Endothelial cell of umbilical vein (primary cell): ENCODE measurements around the gene PTPRF. TPM values are rescaled to one million over a fixed set of nuclear protein-coding genes. Genes with fewer than 3 reads are reported as not detected.

Experiments used
- BruUV-seq: library from RNA; stranded (reverse); fragments of 400-500 nt; replicated peaks from 2 replicates; lab custom pipeline; 2021; lab: Mats Ljungman, UMichigan
- CTCF ChIA-PET: fragments of 300-600, 350-600 bp; sonication (Branson Sonifier 250); formaldehyde crosslinking; loops from one replicate; lab custom pipeline; 2021; ENCODE audit warnings: antibody characterized with exemption, inconsistent platforms; lab: Charles Lee
- POLR2A ChIA-PET: fragments of 300-600, 350-600 bp; sonication (Branson Sonifier 250); formaldehyde crosslinking; loops from one replicate; lab custom pipeline; 2021; ENCODE audit warnings: antibody characterized with exemption, inconsistent platforms; lab: Charles Lee
- DNase-seq: peaks from one replicate; pipeline ENCODE4 v3.0.0-alpha.2; 2011; ENCODE audit warnings: low read depth, low spot score
- FAIRE-seq: peaks from 2 replicates; lab custom pipeline; 2011; peaks lifted over from hg19 to GRCh38; lab: Jason Lieb, UNC
- H2AFZ ChIP-seq: 2 replicates; pipeline ENCODE4 v1.6.0; 2012; ENCODE audit warnings: low read depth, low read length, control low read depth, inconsistent platforms
- H3K27ac ChIP-seq: 2 replicates; pipeline ENCODE4 v1.5.1; 2011; ENCODE audit warnings: low read depth, mild to moderate bottlenecking, control low read depth, low read length, moderate library complexity; ENCODE audit not compliant: insufficient read depth
- H3K27me3 ChIP-seq, 2 experiments: 2 replicates each; pipeline versions ENCODE4 v1.6.0 to v1.6.1; 2011; ENCODE audit warnings: low read length in 2 of 2, mixed read lengths in 1 of 2; ENCODE audit not compliant: control insufficient read depth in 2 of 2, insufficient read depth in 2 of 2
- H3K36me3 ChIP-seq, 2 experiments: 2 replicates in 1 of 2; 3 replicates in 1 of 2; pipeline ENCODE4 v1.5.1; 2011; ENCODE audit warnings: low read length in 2 of 2, mild to moderate bottlenecking in 1 of 2, moderate library complexity in 1 of 2; ENCODE audit not compliant: control insufficient read depth in 2 of 2, insufficient read depth in 2 of 2; ENCODE audit errors: extremely low read depth in 1 of 2
- H3K4me1 ChIP-seq: 3 replicates; pipeline ENCODE4 v1.5.1; 2011; ENCODE audit warnings: mild to moderate bottlenecking, low read length; ENCODE audit not compliant: control insufficient read depth, insufficient read depth; ENCODE audit errors: extremely low read depth
- H3K4me2 ChIP-seq: 2 replicates; pipeline ENCODE4 v1.6.1; 2011; ENCODE audit warnings: low read length, control low read depth, mixed read lengths; ENCODE audit not compliant: insufficient read depth
- H3K4me3 ChIP-seq, 3 experiments: fragments of 200-600 bp in 1 of 3; sonication (generic), shearing (Covaris generic) in 1 of 3; replicated peaks in 1 of 3; 2 replicates each; pipeline ENCODE4 v1.5.1; 2011 to 2016; ENCODE audit warnings: control low read depth in 3 of 3, low read length in 3 of 3, mild to moderate bottlenecking in 2 of 3, inconsistent platforms in 1 of 3, low read depth in 1 of 3, moderate library complexity in 1 of 3; ENCODE audit not compliant: insufficient read depth in 1 of 3
- H3K79me2 ChIP-seq: 2 replicates; pipeline ENCODE4 v1.6.0; 2012; ENCODE audit warnings: low read length, inconsistent platforms; ENCODE audit not compliant: control insufficient read depth, insufficient read depth
- H3K9ac ChIP-seq: replicated peaks from 2 replicates; pipeline ENCODE3; 2011; ENCODE audit warnings: low read length, control low read depth; ENCODE audit not compliant: insufficient read depth; ENCODE audit errors: extremely low read depth
- H3K9me1 ChIP-seq: replicated peaks from 3 replicates; pipeline ENCODE4 v1.6.0; 2011; ENCODE audit warnings: mild to moderate bottlenecking, low read length; ENCODE audit not compliant: control insufficient read depth, insufficient read depth; ENCODE audit errors: extremely low read depth
- H3K9me3 ChIP-seq: replicated peaks from 2 replicates; pipeline ENCODE4 v1.5.1; 2012; ENCODE audit warnings: low read length, inconsistent platforms; ENCODE audit not compliant: control insufficient read depth, insufficient read depth
- H4K20me1 ChIP-seq: replicated peaks from 2 replicates; pipeline ENCODE3; 2011; ENCODE audit warnings: mild to moderate bottlenecking, low read length; ENCODE audit not compliant: control insufficient read depth, insufficient read depth; ENCODE audit errors: extremely low read depth
- EZH2 ChIP-seq: IDR thresholded peaks from 2 replicates; pipeline ENCODE4 v1.6.1; 2012; ENCODE audit warnings: borderline replicate concordance, low read depth, mild to moderate bottlenecking, moderate library complexity, low read length, inconsistent platforms; ENCODE audit not compliant: severe bottlenecking
- FOS ChIP-seq: IDR thresholded peaks from 2 replicates; pipeline ENCODE4 v1.6.1; 2011; ENCODE audit warnings: mild to moderate bottlenecking, low read length, moderate library complexity, borderline replicate concordance; ENCODE audit not compliant: insufficient read depth
- GATA2 ChIP-seq: IDR thresholded peaks from 2 replicates; pipeline ENCODE4 v1.7.0; 2011; ENCODE audit warnings: low read depth, mild to moderate bottlenecking, moderate library complexity, mixed read lengths, low read length; ENCODE audit not compliant: insufficient read length, insufficient read depth
- JUN ChIP-seq: IDR thresholded peaks from 2 replicates; pipeline ENCODE4 v1.6.1; 2011; ENCODE audit warnings: borderline replicate concordance, low read depth; ENCODE audit not compliant: insufficient read length, insufficient read depth
- MYC ChIP-seq: IDR thresholded peaks from one replicate; pipeline ENCODE4 v1.6.1; 2011; ENCODE audit warnings: mild to moderate bottlenecking, low read depth, low read length
- POLR2A ChIP-seq: IDR thresholded peaks from 2 replicates; pipeline ENCODE4 v1.6.1; 2012; ENCODE audit warnings: low read depth, mild to moderate bottlenecking, control low read depth, low read length
- POLR2AphosphoS5 ChIP-seq: IDR thresholded peaks from 2 replicates; pipeline ENCODE4 v1.6.1; 2012; ENCODE audit warnings: low read depth, mild to moderate bottlenecking, control low read depth, low read length, moderate library complexity; ENCODE audit not compliant: insufficient read depth
- dilution Hi-C: fragments of 300-500 bp; cut with MboI; formaldehyde crosslinking; loops from one replicate; pipeline ENCODE4 v1.15.0; 2019; ENCODE audit warnings: low sequenced_read_pairs; ENCODE audit not compliant: extremely low pct_ligation_motif_present
- intact Hi-C: fragments of 100-400 bp; cut with micrococcal nuclease; formaldehyde crosslinking; loops from one replicate; pipeline ENCODE4 v1.10.0; 2022
- polyA plus RNA-seq, 4 experiments: library from polyadenylated mRNA; depleted of rRNA in 3 of 4; stranded (reverse) in 3 of 4; unstranded in 1 of 4; fragments of >200 nt; gene quantifications; 2 replicates each; pipeline versions ENCODE4 v1.2.1 to v1.2.3, GENCODE V29; 2011 to 2012; ENCODE audit warnings: missing spikeins in 1 of 4
- total RNA-seq: library from RNA; stranded (reverse); gene quantifications from 2 replicates; pipeline ENCODE4 v1.2.3, GENCODE V29; 2021
- TF ChIP-seq, protein P1 (sequence below): IDR thresholded peaks from 2 replicates; pipeline ENCODE4 v1.6.1; 2011; ENCODE audit not compliant: insufficient read depth, insufficient read length
- TF ChIP-seq, protein P2 (sequence below), 2 donors: IDR thresholded peaks; 1 replicate in 1 of 2; 2 replicates in 1 of 2; pipeline ENCODE4 v1.5.1; 2011; ENCODE audit warnings: low read length in 2 of 2, mild to moderate bottlenecking in 2 of 2, moderate library complexity in 2 of 2, control low read depth in 1 of 2, inconsistent platforms in 1 of 2, low read depth in 1 of 2; ENCODE audit not compliant: insufficient read depth in 1 of 2; ENCODE audit errors: extremely low read depth in 1 of 2

The PTPRF gene
- total and polyA plus RNA-seq, 2 donors (not counting 3 experiments of a cell fraction or from before 2014, with no cell fraction given) = 217 to 338 TPM

DNA sequence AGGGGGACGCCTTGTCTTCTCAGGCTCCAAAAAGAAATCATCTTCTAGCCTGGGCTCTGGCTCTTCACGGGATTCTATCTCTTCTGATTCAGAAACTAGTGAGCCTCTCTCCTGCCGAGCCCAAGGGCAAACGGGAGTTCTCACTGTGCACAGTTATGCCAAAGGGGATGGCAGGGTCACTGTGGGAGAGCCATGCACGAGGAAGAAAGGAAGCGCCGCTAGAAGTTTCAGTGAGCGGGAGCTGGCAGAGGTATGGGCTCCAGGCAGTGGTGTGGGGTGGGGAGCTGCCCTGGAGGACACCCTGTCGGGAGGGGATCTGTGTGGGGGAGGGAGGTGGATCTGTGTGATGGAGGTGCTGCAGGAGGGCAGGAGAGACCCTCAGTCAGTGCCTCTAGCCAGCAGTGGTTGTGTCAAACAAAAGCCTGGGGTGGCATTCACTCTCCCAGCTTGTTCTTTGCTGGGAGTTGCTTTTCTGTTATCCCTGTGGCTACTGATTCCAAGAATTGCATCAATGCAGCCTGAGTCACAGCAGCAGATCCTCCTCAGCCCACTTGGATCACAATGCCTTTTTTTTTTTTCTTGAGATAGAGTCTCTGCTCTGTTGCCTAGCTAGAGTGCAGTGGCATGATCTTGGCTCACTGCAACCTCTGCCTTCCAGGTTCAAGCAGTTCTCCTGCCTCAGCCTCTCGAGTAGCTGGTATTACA, 141.1 kb downstream of the PTPRF start:
- Histone ChIP-seq H3K4me1 (no peaks in the 10 kb centered on the region), H3K4me3 (no peak overlapping the region), H3K27ac (no peak overlapping the region), H4K20me1 (no peaks in the 10 kb centered on the region), H3K9me3 (no peaks in the 10 kb centered on the region), H3K36me3 (peaks cover 36 to 50% of the 10 kb centered on the region in 2 experiments), H3K4me2 (no peak overlapping the region), H3K9me1 (no peaks in the 10 kb centered on the region), H2AFZ (no peak overlapping the region), H3K79me2 (no peaks in the 10 kb centered on the region), H3K27me3 (no peaks in the 10 kb centered on the region), H3K9ac (no peak overlapping the region)
- DNase-seq (no peak), FAIRE-seq (no peak)
- BruUV-seq = no TSS peak
- no peak for TF ChIP-seq FOS
- no peak for TF ChIP-seq EZH2
- no peak for TF ChIP-seq POLR2A
- TF ChIP-seq, protein P1, sequence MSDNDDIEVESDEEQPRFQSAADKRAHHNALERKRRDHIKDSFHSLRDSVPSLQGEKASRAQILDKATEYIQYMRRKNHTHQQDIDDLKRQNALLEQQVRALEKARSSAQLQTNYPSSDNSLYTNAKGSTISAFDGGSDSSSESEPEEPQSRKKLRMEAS = no peak
- TF ChIP-seq MYC = no peak
- no peak for TF ChIP-seq JUN
- TF ChIP-seq POLR2AphosphoS5 = no peak
- TF ChIP-seq, protein P2, sequence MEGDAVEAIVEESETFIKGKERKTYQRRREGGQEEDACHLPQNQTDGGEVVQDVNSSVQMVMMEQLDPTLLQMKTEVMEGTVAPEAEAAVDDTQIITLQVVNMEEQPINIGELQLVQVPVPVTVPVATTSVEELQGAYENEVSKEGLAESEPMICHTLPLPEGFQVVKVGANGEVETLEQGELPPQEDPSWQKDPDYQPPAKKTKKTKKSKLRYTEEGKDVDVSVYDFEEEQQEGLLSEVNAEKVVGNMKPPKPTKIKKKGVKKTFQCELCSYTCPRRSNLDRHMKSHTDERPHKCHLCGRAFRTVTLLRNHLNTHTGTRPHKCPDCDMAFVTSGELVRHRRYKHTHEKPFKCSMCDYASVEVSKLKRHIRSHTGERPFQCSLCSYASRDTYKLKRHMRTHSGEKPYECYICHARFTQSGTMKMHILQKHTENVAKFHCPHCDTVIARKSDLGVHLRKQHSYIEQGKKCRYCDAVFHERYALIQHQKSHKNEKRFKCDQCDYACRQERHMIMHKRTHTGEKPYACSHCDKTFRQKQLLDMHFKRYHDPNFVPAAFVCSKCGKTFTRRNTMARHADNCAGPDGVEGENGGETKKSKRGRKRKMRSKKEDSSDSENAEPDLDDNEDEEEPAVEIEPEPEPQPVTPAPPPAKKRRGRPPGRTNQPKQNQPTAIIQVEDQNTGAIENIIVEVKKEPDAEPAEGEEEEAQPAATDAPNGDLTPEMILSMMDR (IDR thresholded peaks at IDR 0.05; ENCODE audit: extremely low read depth in 1 of 2, insufficient read depth in 1 of 2, low read depth in 1 of 2, low read length in 2 of 2) = no peak
- TF ChIP-seq GATA2 = no peak
- ChIA-PET CTCF (interaction anchor here (1.1 to 1.2 kb wide), 2 partner anchors 19 to 263 kb away, joined by 3 to 4 read pairs; no protein-coding TSS in a partner anchor), POLR2A (interaction anchor here (1.1 kb wide), 1 partner anchor 21 kb away, joined by 3 read pairs; the partner anchor contains the start of gene KDM4A)
- intact Hi-C loops (no loop called here), dilution Hi-C loops (no loop called here)
